CD4-positive, alpha-beta T cell treated with Interleukin-6 for 4 hours (primary cell): ENCODE measurements around the gene FGF14.

ENCODE experiments used
- DNase-seq: peaks from one replicate; pipeline ENCODE4 v3.0.0-alpha.2; 2020; ENCODE audit warnings: mixed read lengths

FGF14 gene

DNA sequence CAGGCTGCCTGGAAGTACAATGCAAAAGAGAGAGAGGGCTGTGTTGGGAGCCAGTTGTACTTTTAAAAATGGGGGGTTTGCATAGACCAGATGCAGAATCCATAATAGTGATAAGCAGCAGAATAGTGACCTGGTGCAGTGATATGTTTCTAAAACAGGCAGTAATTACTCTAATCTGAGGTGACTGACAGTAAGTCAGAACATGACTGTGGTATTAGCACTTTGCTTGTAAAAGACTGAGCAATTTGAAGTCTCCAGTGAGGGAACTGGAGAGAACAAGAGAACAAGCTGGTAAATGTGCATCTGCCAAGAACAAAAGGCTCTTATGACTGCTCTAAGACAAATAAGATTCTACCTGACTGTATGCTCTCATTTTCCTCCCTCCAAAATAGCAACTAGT lies 565.9 kb downstream of the FGF14 start:
- no peak for DNase-seq

DNA sequence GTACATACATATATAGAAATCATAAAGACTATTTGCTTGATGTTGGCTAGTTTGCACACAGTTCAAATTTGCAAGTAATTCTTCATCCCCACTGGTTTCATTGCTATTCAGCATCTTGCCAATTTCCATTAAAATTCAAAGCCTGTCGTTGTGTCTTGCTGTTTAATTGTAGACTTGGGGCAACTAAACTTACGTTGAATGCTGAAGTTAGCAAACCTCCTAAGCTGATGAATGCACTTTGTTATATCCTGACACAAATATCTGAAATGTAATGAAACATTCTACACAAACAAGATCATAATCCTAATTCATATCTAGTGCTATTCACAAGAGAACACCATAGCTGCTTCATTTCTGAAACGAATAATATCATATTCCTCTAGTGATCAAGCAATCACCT lies 568.2 kb downstream of the FGF14 start:
- no peak for DNase-seq

DNA sequence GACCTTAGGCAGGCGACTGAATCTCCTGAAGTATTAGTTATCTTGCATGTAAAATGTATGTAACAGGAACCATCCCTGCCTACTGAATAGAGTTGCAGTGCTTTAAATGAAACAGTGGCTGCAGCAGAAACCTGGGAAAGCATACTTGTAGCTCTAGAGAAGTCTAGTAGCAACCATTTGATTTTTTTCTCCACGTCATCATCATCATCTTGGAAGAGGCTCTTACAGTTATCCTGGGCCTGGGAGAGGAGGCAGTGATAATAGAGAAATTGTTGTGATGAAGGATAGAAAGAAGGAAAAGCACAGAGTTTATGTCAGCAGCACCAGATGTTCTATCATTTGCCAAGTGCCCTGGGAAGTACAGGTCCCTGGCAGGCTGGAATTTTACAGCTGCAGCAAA lies 571.8 kb downstream of the FGF14 start:
- no peak for DNase-seq

DNA sequence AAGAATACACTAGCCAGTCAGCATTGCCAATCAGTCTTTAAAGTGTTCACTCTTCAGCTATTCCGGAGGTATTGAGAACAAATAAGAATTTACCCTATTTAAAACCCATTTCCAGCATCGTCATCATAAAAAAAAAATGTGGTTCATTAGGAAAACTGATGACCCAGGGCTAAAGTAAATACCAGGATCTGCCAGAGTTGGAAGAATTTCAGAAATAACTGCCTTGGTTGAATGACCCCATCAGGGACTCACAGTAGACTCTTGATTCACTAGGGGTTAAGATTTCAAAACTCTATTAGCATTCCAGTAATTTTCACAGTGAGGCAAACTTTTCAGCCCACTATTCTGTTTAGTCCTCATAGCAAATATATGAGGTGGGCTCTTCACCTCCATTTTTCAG lies 572.4 kb downstream of the FGF14 start:
- no peak for DNase-seq

DNA sequence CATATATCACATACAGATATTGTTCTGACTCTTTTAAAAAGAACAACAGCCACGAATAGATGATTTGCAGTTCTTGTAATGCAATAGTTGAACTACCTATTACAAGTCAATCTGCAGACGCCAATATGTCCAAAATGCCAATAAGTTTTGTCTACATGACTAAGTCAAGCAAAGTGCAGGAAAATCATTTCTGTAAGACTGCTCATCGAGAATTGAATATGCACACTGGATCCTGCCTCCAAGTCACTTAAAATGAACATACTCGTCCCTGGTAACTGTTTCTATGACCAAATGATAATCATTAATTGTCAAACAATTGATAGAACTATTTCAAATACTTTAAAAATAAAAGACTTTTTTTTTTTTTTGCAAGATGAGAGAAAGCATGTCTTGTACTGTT lies 573.7 kb downstream of the FGF14 start:
- no peak for DNase-seq

DNA sequence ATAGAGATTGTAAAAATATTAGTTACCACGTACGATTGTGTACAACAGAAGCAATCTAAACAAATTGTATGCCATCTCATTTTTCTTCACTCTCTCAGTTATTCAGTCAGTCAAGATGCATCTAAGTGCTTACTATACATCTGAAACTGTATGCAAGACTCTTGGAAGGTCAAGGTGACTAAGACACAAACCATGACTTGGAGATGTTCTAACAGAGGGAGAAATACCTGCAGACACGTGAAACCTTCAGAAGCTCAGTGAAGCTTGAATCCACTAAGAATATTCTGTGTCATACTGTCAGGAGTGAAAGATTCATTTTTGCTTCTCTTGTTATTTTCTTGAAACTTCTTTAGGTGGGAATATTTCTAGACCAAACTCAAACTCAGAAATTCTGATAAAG lies 584.0 kb downstream of the FGF14 start:
- DNase-seq: no peak

DNA sequence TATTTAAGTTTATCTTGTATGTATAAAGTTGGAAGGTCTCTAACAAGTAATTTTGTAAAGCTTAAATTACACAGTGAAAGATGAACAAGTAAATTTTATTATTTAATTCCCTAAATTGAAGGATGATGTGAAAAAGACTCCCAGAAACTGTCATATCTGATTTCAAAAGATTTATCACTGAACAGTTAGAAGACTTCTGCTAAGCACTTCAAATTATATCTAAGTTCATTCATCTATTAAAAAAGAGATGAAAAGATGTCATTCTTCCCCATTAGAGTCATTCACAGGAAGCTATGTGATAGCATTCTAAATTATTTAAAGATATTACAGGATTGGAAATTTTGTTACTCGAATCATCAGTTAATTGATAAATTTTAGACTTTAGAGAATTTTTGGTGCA lies 590.0 kb downstream of the FGF14 start:
- DNase-seq: no peak

DNA sequence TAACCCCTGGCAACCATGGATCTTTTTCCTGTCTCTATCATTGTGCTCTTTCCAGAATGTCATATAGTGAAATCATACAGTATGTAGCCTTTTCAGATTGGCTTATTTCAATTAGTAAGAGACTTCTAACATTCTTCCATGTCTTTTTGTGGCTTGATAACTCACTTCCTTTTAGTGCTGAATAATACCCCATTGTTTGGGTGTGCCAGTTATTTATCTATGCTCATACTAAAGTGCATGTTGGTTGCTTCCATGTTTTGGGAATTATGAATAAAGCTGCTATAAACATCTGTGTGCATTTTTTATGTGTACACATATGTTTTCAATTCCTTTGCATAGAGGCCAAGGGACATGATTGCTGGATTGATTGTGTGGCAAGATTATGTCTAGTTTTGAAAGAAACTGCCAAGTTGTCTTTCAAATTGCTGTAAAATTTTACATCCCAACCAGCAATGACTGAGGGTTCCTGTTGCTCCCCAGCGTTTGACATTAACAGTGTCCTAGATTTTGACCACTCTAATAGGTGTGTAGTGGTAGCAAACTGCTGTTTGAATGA lies 590.5 kb downstream of the FGF14 start:
- no peak for DNase-seq

DNA sequence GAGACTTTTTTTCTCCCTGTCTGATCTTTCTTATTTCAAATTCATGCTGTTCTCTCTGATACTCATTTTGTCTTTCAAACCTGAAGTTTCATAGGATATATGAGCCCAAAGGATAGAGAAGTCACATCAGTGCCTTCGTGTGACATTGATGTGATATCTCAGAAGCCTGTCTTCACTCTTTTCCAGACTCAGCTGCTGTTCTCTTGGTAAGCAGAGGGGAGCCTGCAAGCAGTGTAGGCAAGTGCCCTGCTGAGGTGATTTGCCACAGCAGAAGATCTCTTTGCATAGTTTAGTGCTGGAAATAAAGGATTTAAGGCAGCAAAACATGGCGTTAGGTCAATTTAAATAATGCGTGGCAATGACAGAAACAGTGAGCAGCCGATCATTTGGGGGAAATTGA lies 602.7 kb downstream of the FGF14 start:
- no peak for DNase-seq

DNA sequence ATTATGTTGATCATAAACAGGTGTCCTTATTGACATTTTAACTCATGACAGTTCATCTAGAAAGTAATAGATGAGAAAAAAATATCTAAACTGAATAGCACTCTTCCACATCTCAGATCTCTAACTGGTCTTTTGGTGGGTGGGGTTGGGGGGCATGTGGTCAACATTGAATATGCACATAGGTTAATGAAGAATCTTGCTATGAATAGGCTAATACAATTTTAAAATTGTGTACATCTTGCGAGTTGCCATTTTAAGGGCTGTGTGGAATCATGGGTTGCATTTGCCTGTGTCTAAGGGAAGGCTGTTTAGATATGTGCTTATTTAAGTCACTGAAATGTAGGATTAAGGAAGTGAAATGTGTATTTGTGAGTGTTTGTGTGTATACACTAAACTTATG lies 603.4 kb downstream of the FGF14 start:
- DNase-seq: no peak

DNA sequence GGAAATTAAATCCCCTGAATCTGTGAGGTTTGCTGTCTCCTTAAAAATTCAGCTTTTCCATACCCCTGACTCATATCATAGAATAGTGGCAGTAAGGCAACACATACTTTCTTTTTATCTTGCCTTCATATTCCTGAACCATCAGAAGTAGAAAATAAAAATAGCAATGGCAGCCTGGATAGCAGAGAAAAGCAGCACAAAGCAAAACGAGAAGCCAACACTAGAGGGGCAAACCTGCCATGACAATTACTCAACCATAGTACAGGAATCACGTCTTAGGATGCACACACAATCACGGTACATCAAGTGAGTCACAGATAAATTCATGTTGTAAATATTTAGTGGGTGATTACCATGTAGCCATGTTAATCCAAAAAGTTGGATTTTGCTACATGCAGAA lies 606.4 kb downstream of the FGF14 start:
- no peak for DNase-seq

DNA sequence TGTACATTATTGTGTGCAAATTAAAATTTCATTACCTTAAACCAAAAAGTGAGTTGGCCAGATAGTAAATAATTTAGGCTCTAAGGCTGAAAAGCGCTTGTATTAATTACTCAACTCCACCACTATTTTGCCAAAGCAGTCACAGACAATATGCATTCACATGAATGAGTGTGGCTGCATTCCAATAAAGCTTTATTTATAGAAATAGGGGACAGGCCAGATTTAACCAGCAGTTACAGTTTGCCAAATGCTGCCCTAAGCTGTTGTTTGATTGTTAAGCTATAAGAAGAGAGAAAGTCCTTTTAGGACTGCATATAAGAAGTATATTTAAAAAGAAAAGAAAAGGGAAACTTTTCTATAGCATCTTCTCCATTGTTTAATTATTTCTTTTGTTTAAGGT lies 606.8 kb downstream of the FGF14 start:
- no peak for DNase-seq

DNA sequence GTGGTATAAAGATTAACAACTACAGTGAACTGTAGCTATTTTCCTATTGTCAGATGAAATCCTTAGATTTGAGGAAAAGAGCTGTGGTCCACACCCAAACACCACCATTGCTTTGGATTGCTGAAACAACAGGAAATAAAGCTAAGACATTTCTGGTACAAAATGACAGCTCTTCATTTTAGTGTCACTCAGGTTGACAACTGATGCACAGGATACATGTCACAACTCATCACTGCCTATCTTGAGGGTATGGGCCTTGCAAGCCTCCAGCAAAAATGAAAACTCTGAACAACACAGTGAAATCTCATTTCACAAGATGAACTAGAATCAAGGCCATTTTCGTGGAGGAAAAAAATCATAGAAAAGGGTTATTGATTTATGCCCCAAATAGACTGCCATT lies 609.7 kb downstream of the FGF14 start:
- DNase-seq: no peak

DNA sequence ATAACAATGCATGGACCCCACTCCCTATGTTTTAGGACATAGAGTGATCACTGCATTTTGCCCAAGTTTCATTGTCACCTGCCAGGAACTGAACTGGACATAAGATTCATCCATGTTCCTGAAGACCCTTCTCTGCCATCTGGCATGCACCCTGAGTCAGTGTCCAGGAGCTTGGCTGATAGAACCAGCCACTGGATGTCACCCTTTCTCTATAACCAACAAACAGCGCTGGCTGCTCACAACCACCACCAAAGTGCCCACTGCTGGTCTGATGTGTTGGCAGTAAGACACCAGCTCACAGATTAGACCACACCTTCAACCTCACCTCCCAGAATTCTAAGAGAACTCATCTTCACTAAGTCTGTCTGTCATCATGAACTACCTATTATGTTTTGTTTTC lies 616.0 kb downstream of the FGF14 start:
- no peak for DNase-seq

DNA sequence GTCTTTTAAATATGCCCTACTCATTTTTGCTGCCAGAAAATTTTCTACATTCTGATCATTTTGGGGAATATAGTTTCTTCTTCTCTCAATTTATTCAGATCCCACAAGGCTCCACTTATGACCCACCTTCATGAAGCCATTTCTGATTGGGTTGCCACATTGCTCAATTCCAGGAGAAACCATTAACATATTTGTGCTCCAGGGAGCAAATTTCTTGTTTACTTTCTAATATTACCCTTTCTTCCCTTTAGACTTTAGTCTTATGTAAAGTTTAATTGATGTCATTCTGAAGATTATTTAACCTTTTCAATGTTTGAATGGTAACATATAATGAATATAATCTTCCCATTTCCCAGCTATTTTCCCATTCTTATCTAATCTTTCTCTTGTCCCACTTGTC lies 617.5 kb downstream of the FGF14 start:
- no peak for DNase-seq

DNA sequence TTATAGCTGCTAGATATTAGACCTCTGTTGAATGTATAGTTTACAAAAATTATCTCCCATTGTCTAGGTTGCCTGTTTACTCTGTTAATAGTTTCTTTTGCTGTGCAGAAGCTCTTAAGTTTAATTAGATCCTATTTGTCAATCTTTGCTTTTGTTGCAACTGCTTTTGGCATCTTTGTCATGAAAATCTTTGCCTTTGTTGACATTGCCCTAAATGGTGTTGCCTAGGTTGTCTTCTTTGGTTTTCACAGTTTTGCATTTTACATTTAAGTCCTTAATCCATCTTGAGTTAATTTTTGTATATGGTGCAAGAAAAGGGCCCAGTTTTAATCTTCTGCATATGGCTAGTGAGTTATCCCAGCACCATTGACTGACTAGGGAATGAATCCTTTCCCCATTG lies 618.3 kb downstream of the FGF14 start:
- no peak for DNase-seq

DNA sequence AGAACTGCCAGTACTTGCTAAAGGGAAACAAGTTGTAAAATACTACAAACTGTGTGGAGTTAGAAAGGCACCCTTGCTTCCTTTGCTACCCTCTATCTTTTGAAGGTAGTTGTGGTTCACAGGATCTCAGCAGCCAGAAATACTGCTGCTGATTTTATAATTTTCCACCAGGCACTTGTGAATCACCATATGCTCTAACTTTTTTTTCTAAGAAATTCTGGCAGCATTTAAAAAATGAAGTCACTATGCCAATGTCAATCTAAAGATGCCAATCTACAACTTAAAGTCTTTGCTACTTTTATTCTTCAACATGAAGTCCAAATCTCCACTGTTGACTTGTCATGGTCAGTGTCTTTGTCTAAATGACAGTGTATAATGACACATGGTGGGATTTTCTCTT lies 621.6 kb downstream of the FGF14 start:
- no peak for DNase-seq

DNA sequence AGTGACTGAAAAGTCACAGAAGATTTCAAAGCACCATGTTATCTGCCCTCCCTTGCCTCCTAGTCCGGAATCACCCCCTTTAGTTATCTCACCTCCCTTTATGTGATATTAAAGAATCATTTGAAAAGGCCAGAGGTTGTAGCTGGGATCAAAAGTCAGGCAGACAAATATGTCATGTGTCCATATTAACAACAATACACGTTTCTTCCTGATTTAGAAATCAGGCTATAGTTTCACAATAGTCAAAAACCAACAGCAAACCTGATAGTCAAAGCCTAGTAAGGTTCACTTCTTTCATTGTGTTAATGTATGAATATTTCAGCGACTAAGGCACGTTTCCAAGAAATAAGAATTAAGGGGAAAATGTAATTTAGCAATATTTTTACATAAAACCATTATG lies 622.7 kb downstream of the FGF14 start:
- no peak for DNase-seq

DNA sequence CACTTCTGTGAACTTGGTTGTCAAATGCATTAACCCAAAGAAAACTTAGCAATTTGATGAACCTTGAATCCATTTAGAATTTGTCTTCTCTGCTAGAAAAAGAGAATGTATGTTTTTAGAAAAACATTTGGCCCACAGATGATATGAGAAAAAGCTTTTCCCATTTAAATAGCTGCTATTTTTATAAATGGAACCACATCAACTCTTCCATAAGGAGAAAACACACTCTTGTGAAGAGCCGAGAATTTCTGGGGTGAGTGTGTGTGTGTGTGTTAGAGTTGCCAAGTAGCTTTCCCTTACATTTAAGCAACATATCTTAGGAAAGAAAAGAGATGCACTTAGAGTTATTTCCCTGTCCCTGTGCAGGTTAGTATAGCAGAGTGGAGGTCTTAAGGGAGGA lies 626.6 kb downstream of the FGF14 start:
- DNase-seq: no peak

DNA sequence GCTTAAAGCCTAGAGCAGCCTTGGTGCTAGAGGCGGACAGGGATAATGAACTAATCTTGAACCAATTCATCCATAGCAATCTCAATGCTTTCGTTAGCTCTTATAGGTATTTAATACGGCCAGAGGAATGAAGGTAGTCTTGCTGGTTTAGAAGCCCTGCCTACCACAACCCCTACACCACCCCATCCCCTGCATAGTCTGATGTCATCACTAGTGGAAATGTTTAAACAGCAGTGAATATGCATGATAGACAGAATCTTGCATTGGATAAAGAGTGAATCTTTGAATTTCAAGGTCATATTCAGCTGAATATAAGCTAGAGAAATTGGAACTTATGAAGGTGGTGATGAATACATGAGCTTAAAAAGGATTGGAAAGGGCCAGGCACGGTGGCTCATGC lies 627.5 kb downstream of the FGF14 start:
- DNase-seq: no peak

DNA sequence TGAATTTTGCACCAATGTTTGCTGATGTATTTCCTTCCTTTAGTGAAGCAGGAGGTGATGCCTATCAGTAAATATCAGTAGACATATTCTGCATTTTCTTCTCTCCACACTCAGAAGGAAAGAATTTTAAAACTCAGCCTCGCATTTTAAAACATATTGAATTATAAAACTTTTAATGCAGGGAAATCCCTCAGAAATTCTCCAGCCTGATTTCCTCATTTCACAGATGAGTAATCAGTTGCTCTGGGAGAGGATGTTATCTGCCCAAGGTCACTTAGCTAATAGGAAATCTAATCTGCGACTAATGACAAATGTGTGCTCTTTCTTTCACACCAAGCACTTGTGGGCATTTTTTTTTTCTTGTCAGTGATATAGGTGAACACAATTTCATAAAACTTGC lies 628.8 kb downstream of the FGF14 start:
- no peak for DNase-seq

DNA sequence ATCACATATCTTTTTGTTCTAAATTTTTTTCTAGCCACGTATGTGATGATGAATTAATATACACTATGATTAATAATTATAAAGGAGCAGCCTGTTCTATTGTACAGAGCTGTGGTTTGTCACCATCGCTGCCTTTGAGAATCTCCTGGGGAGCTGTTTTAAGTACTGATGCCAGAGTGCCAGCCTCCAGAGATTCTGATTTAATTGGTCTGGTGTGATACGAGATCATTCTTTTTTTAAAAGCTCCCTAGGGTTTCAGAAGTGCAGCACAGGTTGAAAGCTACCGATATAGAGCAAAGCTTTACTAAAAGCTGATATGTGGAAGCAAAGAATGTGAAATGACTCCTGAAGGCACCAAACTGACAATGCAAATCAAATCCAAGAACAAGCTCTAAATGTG lies 634.7 kb downstream of the FGF14 start:
- no peak for DNase-seq

DNA sequence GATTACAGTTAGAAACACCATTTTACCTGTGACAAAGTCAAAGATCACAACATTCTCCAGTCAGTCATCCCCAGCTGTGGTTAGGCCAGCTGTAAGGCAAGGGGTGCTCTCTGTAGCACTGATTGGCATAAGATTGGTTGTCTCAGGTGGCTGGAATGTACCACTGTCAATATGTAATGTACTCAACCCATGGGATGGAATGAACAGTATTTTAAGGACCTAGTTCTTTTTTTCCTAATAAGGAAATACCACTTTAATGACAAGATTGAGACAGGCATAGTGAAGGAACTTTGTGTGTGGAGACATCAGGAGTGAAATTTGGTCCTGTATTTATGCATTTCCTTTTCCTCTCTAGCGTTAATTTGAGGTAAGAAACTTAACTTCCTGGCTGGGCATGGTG lies 638.7 kb downstream of the FGF14 start:
- DNase-seq: no peak

DNA sequence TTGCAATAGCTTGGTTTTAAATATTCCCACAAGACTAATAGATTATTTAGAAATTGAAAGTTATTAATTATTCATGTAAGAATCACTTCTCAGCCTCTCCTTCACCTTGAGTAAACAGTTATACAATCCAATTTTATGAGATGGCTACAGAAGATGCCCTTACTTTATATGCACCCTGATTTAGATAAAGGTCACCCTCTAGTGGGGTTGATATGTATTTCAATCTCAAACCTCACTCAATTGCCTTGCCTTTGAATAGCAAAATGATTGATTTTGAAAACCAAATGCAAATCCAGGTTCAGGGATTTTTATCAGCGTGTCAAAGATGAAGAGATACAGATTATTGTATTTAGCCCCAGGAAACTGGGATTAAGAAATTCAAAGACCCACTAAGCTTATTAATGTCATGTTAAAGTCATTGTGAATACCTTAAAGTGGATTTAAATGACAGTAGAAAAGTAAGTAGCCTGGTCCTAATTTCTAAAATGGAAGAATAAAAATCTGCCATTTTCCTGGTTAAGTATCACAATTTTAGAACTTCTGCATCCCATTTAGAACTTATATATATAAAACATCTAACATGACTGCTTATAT lies 644.3 kb downstream of the FGF14 start:
- no peak for DNase-seq

DNA sequence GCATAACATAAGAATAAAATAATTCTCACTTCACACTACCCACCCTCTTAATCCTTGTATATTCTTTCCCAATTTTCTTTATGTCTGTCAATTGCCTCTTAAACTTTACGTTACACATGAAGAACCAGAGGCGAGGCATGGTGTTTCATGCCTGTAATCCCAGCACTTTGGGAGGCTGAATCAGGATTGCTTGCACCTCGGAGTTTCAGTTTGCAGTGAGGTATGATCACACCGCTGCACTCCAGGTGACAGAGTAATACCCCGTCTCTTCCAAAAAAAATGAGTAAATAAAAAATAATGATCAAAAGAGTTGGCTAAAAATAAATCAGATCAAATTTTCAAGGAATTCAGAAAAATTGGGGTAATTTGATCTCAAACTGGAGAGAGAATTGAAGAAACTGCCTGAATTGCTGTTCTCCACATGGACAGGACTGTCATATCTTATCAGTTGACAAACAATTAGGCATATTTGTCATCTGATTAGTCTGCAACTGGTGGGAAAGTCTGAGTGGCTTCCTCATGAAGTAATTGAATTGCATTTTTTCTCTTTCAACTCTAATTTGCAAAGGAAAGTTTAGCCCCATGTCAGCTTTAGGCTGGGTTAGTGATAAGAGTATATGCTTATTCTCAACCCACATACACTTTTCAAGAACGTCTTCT lies 646.5 kb downstream of the FGF14 start:
- DNase-seq: no peak
